GM23248 (cell line): ENCODE data around the gene AP1M1.

Experiments
- EZH2 ChIP-seq: fragments of 200-600 bp; sonication (generic); IDR thresholded peaks from 2 replicates; pipeline ENCODE4 v1.6.1; 2018; ENCODE audit warnings: antibody characterized with exemption, mild to moderate bottlenecking; ENCODE audit not compliant: insufficient read depth, poor library complexity, severe bottlenecking
- EZH2phosphoT487 ChIP-seq: fragments of 200-600 bp; sonication (generic); IDR thresholded peaks from 2 replicates; pipeline ENCODE4 v1.6.1; 2018; ENCODE audit warnings: antibody characterized with exemption, moderate library complexity, mild to moderate bottlenecking, low read depth; ENCODE audit not compliant: insufficient read depth

GRCh38 chr19:16259385-16260159 is 61.9 kb downstream of the AP1M1 start:
- TF ChIP-seq EZH2 (no peak), EZH2phosphoT487 (no peak)
